Fibroblast of lung (primary cell): Measurements from ENCODE around the gene MCF2L. TPM values are rescaled to one million over a fixed set of nuclear protein-coding genes. Genes with fewer than 3 reads are reported as not detected.
"Not testable (repeated sequence)": the region's sequence is repeated elsewhere in the genome, so short reads cannot be mapped to it uniquely, and the experiment has no call there.

Experiments used
- DNase-seq, 2 donors: peaks; one replicate each; pipeline versions ENCODE4 v3.0.0 to v3.0.0-alpha.2; 2010; ENCODE audit warnings: low read depth in 2 of 2
- H2AFZ ChIP-seq: 2 replicates; pipeline ENCODE4 v1.5.1; 2012; ENCODE audit warnings: low read length, control low read depth, inconsistent platforms
- H3K27ac ChIP-seq: 2 replicates; pipeline ENCODE4 v1.5.1; 2011; ENCODE audit warnings: low read length, control low read depth; ENCODE audit not compliant: insufficient read depth
- H3K27me3 ChIP-seq: 2 replicates; pipeline ENCODE4 v1.5.1; 2011; ENCODE audit warnings: mild to moderate bottlenecking, low read length; ENCODE audit not compliant: control insufficient read depth, insufficient read depth
- H3K36me3 ChIP-seq: 2 replicates; pipeline ENCODE4 v1.5.1; 2011; ENCODE audit warnings: low read length; ENCODE audit not compliant: control insufficient read depth, insufficient read depth
- H3K4me1 ChIP-seq: 2 replicates; pipeline ENCODE4 v1.5.1; 2011; ENCODE audit warnings: low read length; ENCODE audit not compliant: control insufficient read depth, insufficient read depth; ENCODE audit errors: extremely low read depth
- H3K4me2 ChIP-seq: 2 replicates; pipeline ENCODE4 v1.5.1; 2011; ENCODE audit warnings: low read length, control low read depth; ENCODE audit not compliant: insufficient read depth; ENCODE audit errors: extremely low read depth
- H3K4me3 ChIP-seq, 4 experiments: fragments of 200-600 bp in 1 of 4; sonication (generic) in 1 of 4; replicated peaks in 1 of 4; 2 replicates each; pipeline ENCODE4 v1.5.1; 2011 to 2016; ENCODE audit warnings: low read length in 4 of 4, low read depth in 3 of 4, mild to moderate bottlenecking in 3 of 4, control low read depth in 2 of 4, inconsistent platforms in 1 of 4, mixed read lengths in 1 of 4; ENCODE audit not compliant: insufficient read depth in 1 of 4; ENCODE audit errors: control extremely low read depth in 1 of 4
- H3K79me2 ChIP-seq: 2 replicates; pipeline ENCODE4 v1.5.1; 2012; ENCODE audit warnings: mild to moderate bottlenecking, low read length, inconsistent platforms; ENCODE audit not compliant: control insufficient read depth, insufficient read depth
- H3K9ac ChIP-seq: 2 replicates; pipeline ENCODE4 v1.5.1; 2011; ENCODE audit warnings: mild to moderate bottlenecking, low read length, control low read depth; ENCODE audit not compliant: insufficient read depth
- H3K9me3 ChIP-seq: 2 replicates; pipeline ENCODE4 v1.5.1; 2012; ENCODE audit warnings: low read depth, low read length; ENCODE audit not compliant: control insufficient read depth, insufficient read depth
- H4K20me1 ChIP-seq: 2 replicates; pipeline ENCODE4 v1.5.1; 2011; ENCODE audit warnings: low read length; ENCODE audit not compliant: control insufficient read depth, insufficient read depth; ENCODE audit errors: extremely low read depth
- EZH2 ChIP-seq: IDR thresholded peaks from 2 replicates; pipeline ENCODE4 v1.5.1; 2012; ENCODE audit warnings: low read length, control low read depth, mild to moderate bottlenecking; ENCODE audit errors: missing control alignments
- polyA plus RNA-seq, 2 donors: library from polyadenylated mRNA; depleted of rRNA in 1 of 2; stranded (reverse) in 1 of 2; unstranded in 1 of 2; fragments of >200 nt; gene quantifications; 2 replicates each; pipeline ENCODE4 v1.2.1, GENCODE V29; 2011 to 2012; ENCODE audit warnings: missing spikeins in 1 of 2
- total RNA-seq: library from RNA; depleted of rRNA; stranded (reverse); fragments of >200 nt; gene quantifications from 2 replicates; pipeline ENCODE4 v1.2.1, GENCODE V29; 2014
- TF ChIP-seq, protein P1 (sequence below), 2 donors: IDR thresholded peaks in 1 of 2; conservative IDR thresholded peaks in 1 of 2; 1 replicate in 1 of 2; 2 replicates in 1 of 2; pipeline ENCODE4 v1.5.1; 2011 to 2012; ENCODE audit warnings: low read length in 2 of 2, control low read depth in 1 of 2, inconsistent platforms in 1 of 2, low read depth in 1 of 2, mild to moderate bottlenecking in 1 of 2

Gene MCF2L
- total and polyA plus RNA-seq, 2 donors (not counting 1 experiment from before 2014, with no cell fraction given): 0.18 to 3.3 TPM

DNA sequence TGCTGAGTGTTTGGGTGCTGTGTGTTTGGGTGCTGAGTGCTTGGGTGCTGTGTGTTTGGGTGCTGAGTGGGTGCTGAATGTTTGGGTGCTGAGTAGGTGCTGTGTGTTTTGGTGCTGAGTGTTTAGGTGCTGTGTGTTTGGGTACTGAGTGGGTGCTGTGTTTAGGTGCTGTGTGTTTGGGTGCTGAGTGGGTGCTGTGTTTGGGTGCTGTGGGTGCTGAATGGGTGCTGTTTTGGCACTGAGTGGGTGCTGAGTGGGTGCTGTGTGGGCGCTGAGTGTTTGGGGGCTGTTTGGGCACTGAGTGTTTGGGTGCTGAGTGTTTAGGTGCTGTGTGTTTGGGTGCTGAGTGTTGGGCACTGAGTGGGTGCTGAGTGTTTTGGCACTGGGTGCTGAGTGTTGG, 88.1 kb downstream of the MCF2L start:
- Histone ChIP-seq H3K79me2 (no peaks in the 10 kb centered on the region), H4K20me1 (no peaks in the 10 kb centered on the region), H3K27ac (no peak overlapping the region), H3K9me3 (no peaks in the 10 kb centered on the region), H3K36me3 (no peaks in the 10 kb centered on the region), H3K4me3 (no peak overlapping the region), H3K4me2 (no peak overlapping the region), H3K9ac (no peak overlapping the region), H2AFZ (no peak overlapping the region), H3K4me1 (no peaks in the 10 kb centered on the region), H3K27me3 (peaks cover 16% of the 10 kb centered on the region)
- TF ChIP-seq, protein P1, sequence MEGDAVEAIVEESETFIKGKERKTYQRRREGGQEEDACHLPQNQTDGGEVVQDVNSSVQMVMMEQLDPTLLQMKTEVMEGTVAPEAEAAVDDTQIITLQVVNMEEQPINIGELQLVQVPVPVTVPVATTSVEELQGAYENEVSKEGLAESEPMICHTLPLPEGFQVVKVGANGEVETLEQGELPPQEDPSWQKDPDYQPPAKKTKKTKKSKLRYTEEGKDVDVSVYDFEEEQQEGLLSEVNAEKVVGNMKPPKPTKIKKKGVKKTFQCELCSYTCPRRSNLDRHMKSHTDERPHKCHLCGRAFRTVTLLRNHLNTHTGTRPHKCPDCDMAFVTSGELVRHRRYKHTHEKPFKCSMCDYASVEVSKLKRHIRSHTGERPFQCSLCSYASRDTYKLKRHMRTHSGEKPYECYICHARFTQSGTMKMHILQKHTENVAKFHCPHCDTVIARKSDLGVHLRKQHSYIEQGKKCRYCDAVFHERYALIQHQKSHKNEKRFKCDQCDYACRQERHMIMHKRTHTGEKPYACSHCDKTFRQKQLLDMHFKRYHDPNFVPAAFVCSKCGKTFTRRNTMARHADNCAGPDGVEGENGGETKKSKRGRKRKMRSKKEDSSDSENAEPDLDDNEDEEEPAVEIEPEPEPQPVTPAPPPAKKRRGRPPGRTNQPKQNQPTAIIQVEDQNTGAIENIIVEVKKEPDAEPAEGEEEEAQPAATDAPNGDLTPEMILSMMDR (conservative IDR thresholded peaks at IDR 0.05 in 1 of 2, IDR thresholded peaks at IDR 0.05 in 1 of 2; ENCODE audit: low read depth in 1 of 2, low read length in 2 of 2): no peak
- TF ChIP-seq EZH2: no peak
- DNase-seq: no peak

DNA sequence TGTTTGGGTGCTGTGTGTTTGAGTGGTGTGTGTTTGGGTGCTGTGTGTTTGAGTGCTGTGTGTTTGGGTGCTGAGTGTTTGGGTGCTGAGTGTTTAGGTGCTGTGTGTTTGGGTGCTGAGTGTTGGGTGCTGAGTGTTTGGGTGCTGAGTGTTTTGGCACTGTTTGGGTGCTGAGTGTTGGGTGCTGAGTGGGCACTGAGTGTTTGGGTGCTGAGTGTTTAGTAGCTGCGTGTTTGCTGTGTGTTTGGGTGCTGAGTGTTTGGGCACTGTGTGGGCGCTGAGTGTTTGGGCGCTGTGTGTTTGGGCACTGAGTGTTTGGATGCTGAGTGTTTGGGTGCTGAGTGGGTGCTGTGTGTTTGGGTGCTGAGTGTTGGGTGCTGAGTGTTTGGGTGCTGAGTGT, 88.5 kb downstream of the MCF2L start:
- DNase-seq, H2AFZ ChIP-seq, H3K36me3 ChIP-seq, H3K4me2 ChIP-seq, H3K27ac ChIP-seq, H4K20me1 ChIP-seq, H3K79me2 ChIP-seq, H3K9ac ChIP-seq, H3K4me3 ChIP-seq, H3K9me3 ChIP-seq, H3K4me1 ChIP-seq: not testable (repeated sequence)
- peaks cover 11% of the 10 kb centered on the region for H3K27me3 ChIP-seq

DNA sequence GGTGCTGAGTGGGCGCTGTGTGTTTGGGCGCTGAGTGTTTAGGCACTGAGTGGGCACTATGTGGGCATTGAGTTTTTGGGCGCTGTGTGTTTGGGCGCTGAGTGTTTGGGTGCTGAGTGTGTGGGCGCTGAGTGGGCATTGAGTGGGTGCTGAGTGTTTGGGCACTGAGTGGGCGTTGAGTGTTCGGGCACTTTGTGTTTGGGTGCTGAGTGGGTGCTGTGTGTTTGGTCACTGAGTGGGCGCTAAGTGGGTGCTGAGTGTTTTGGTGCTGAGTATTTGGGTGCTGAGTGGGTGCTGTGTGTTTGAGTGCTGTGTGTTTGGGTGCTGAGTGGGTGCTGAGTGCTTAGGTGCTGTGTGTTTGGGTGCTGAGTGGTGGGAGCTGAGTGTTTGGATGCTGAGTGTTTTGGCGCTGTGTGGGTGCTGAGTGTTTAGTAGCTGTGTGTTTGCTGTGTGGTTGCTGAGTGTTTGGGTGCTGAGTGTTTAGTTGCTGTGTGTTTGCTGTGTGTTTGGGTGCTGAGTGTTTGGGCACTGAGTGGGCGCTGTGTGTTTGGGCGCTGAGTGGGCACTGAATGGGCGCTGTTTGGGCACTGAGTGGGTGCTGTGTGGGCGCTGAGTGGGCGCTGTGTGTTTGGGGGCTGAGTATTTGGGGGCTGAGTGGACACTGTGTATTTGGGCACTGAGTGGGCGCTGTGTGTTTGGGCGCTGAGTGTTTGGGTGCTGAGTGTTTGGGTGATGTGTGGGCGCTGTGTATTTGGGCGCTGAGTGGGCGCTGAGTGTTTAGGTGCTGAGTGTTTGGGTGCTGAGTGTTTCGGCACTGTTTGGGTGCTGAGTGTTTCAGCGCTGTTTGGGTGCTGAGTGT, 89.3 kb downstream of the MCF2L start:
- no peak overlapping the region for H3K4me3 ChIP-seq
- no peak overlapping the region for H3K4me2 ChIP-seq
- no peaks in the 10 kb centered on the region for H4K20me1 ChIP-seq
- TF ChIP-seq EZH2: no peak
- TF ChIP-seq, protein P1 (conservative IDR thresholded peaks at IDR 0.05 in 1 of 2, IDR thresholded peaks at IDR 0.05 in 1 of 2; ENCODE audit: low read depth in 1 of 2, low read length in 2 of 2): no peak
- no peak overlapping the region for H3K9ac ChIP-seq
- H3K4me1 ChIP-seq: no peaks in the 10 kb centered on the region
- H3K27ac ChIP-seq: no peak overlapping the region
- no peaks in the 10 kb centered on the region for H3K79me2 ChIP-seq
- H3K27me3 ChIP-seq: peaks cover 8% of the 10 kb centered on the region
- no peaks in the 10 kb centered on the region for H3K36me3 ChIP-seq
- H3K9me3 ChIP-seq: no peaks in the 10 kb centered on the region
- H2AFZ ChIP-seq: no peak overlapping the region
- DNase-seq: no peak
